Measurements from ENCODE around the gene ATL2. TPM values are rescaled to one million over a fixed set of nuclear protein-coding genes. Genes with fewer than 3 reads are reported as not detected.

Gene ATL2
- 25.9 and 32.1 TPM in 2 replicates for total RNA-seq

DNA sequence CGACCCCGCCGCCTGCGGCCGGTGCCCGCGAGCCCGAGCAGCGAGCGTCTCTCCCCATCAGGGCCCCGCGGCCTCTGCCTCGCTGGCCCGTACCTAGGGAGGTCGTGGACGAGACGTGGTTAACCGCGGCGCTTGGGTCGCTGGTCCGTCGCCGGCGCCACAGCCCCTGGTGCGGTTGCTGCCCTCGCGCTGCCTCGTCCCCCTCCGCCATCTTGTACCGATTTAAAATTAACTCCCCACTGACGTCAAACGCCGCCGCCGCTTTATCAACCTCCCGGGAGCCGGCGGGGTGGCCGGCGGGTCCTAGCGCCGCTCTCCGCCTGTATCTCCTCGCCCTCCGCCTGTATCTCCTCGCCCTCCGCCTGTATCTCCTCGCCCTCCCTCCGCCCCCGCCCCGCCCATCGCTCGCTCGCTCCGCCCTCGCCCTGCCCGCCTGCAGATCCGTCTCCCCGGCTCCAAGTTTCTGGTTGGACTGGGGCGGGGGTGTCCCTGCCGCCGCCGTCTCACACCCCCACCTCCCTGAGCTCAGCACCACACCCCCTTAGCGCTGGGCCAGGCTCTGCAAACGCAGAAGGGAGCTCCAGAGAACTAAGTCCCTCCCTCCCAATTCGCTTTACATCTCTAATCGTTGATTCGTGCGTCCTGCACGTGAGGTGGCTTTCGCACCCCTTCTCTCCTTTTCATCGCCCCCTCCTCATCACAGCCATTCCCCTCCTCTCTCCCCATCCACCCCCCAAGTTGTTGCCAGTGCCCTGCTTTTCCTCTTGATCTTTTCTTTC is at the start of gene ATL2:
Gene ATL2, minus strand, starts transcription at position 224 of the 779 bp plus-strand sequence. Its CDS starts 13 bp downstream, at position 211.

Other genes with a start within 250 kb of the ATL2 start
- gene HNRNPLL, start 225.7 kb upstream of the ATL2 start, total RNA-seq = 33.3 and 35.4 TPM in 2 replicates